Liver (tissue), 9 donors: ENCODE results near the gene MAP3K9. TPM values are rescaled to one million over a fixed set of nuclear protein-coding genes. Genes with fewer than 3 reads are reported as not detected.

ENCODE experiments used
- DNase-seq: peaks from one replicate; pipeline ENCODE4 v3.0.0-alpha.2; 2017; ENCODE audit warnings: low spot score
- H3K27ac ChIP-seq, 2 donors: one replicate each; pipeline ENCODE4 v1.7.0; 2013; ENCODE audit warnings: inconsistent platforms in 2 of 2, low read length in 2 of 2, control low read depth in 1 of 2, low read depth in 1 of 2, mild to moderate bottlenecking in 1 of 2
- H3K27me3 ChIP-seq, 4 donors: one replicate each; pipeline versions ENCODE4 v1.6.1 to v1.7.0; 2013; ENCODE audit warnings: low read length in 3 of 4, inconsistent platforms in 1 of 4, mild to moderate bottlenecking in 1 of 4, moderate library complexity in 1 of 4; ENCODE audit not compliant: control insufficient read depth in 4 of 4, insufficient read depth in 4 of 4
- H3K36me3 ChIP-seq, 4 donors: one replicate each; pipeline versions ENCODE4 v1.6.1 to v1.7.0; 2013; ENCODE audit warnings: low read length in 3 of 4, mild to moderate bottlenecking in 3 of 4, low read depth in 1 of 4, moderate library complexity in 1 of 4; ENCODE audit not compliant: control insufficient read depth in 4 of 4, insufficient read depth in 3 of 4
- H3K4me1 ChIP-seq, 4 donors: one replicate each; pipeline versions ENCODE4 v1.6.1 to v1.7.0; 2013; ENCODE audit warnings: low read length in 3 of 4, mild to moderate bottlenecking in 3 of 4, moderate library complexity in 1 of 4; ENCODE audit not compliant: control insufficient read depth in 4 of 4, insufficient read depth in 4 of 4
- H3K4me3 ChIP-seq, 3 donors: one replicate each; pipeline versions ENCODE4 v1.6.1 to v1.7.0; 2013; ENCODE audit warnings: low read length in 3 of 3, control low read depth in 1 of 3, low read depth in 1 of 3, mild to moderate bottlenecking in 1 of 3
- H3K9ac ChIP-seq, 2 donors: one replicate each; pipeline ENCODE4 v1.7.0; 2013; ENCODE audit warnings: low read length in 2 of 2, mild to moderate bottlenecking in 2 of 2, moderate library complexity in 2 of 2, control low read depth in 1 of 2, low read depth in 1 of 2
- H3K9me3 ChIP-seq, 4 donors: one replicate each; pipeline versions ENCODE4 v1.6.1 to v1.7.0; 2013; ENCODE audit warnings: low read length in 3 of 4; ENCODE audit not compliant: control insufficient read depth in 4 of 4
- ATF3 ChIP-seq: IDR thresholded peaks from 2 replicates; pipeline ENCODE4 v1.6.1; 2016; ENCODE audit warnings: antibody characterized with exemption
- EGR1 ChIP-seq, 2 donors: IDR thresholded peaks; 2 replicates each; pipeline ENCODE4 v1.6.1; 2016 to 2018; ENCODE audit warnings: antibody characterized with exemption in 2 of 2, low read depth in 2 of 2
- FOXA1 ChIP-seq: IDR thresholded peaks from 2 replicates; pipeline ENCODE4 v1.6.1; 2016; ENCODE audit warnings: antibody characterized with exemption
- FOXA2 ChIP-seq: IDR thresholded peaks from 2 replicates; pipeline ENCODE4 v1.6.1; 2016; ENCODE audit warnings: antibody characterized with exemption
- GABPA ChIP-seq, 2 donors: IDR thresholded peaks in 1 of 2; conservative IDR thresholded peaks in 1 of 2; 2 replicates each; pipeline ENCODE4 v1.6.1; 2016; ENCODE audit warnings: antibody characterized with exemption in 2 of 2, mild to moderate bottlenecking in 1 of 2, moderate library complexity in 1 of 2
- HNF4A ChIP-seq, 2 donors: conservative IDR thresholded peaks; 2 replicates each; pipeline ENCODE4 v1.6.1; 2016; ENCODE audit warnings: antibody characterized with exemption in 2 of 2, mild to moderate bottlenecking in 2 of 2
- HNF4G ChIP-seq: IDR thresholded peaks from 2 replicates; pipeline ENCODE4 v1.6.1; 2016; ENCODE audit warnings: antibody characterized with exemption
- JUND ChIP-seq, 2 donors: IDR thresholded peaks; 2 replicates each; pipeline ENCODE4 v1.6.1; 2016; ENCODE audit warnings: antibody characterized with exemption in 2 of 2
- MAX ChIP-seq: IDR thresholded peaks from 2 replicates; pipeline ENCODE4 v1.6.1; 2016; ENCODE audit warnings: antibody characterized with exemption
- NR2F2 ChIP-seq: IDR thresholded peaks from 2 replicates; pipeline ENCODE4 v1.6.1; 2016; ENCODE audit warnings: antibody characterized with exemption
- RAD21 ChIP-seq, 2 donors: IDR thresholded peaks; 2 replicates each; pipeline ENCODE4 v1.6.1; 2016; ENCODE audit warnings: antibody characterized with exemption in 2 of 2, mild to moderate bottlenecking in 2 of 2
- REST ChIP-seq: IDR thresholded peaks from 2 replicates; pipeline ENCODE4 v1.6.1; 2016; ENCODE audit warnings: antibody characterized with exemption, mild to moderate bottlenecking
- RXRA ChIP-seq, 2 donors: IDR thresholded peaks; 2 replicates each; pipeline ENCODE4 v1.6.1; 2017 to 2018; ENCODE audit warnings: antibody characterized with exemption in 2 of 2, mild to moderate bottlenecking in 1 of 2
- SP1 ChIP-seq: IDR thresholded peaks from 2 replicates; pipeline ENCODE4 v1.6.1; 2018; ENCODE audit warnings: antibody characterized with exemption, mild to moderate bottlenecking
- TAF1 ChIP-seq: conservative IDR thresholded peaks from 2 replicates; pipeline ENCODE4 v1.6.1; 2016; ENCODE audit warnings: antibody characterized with exemption, mild to moderate bottlenecking
- YY1 ChIP-seq: IDR thresholded peaks from 2 replicates; pipeline ENCODE4 v1.6.1; 2016; ENCODE audit warnings: antibody characterized with exemption, mild to moderate bottlenecking
- ZBTB33 ChIP-seq: IDR thresholded peaks from 2 replicates; pipeline ENCODE4 v1.6.1; 2016; ENCODE audit warnings: antibody characterized with exemption
- WGBS: extraction: QIAGEN DNeasy Blood & Tissue Kit; methylation state at CpG from one replicate; pipeline ENCODE4 v1.1.7; 2013; 5-methylcytosine and 5-hydroxymethylcytosine counted together
- polyA plus RNA-seq, 2 donors: library from polyadenylated mRNA; stranded (reverse) in 1 of 2; unstranded in 1 of 2; fragments of 200-250 nt in 1 of 2; fragments of >200 nt in 1 of 2; fragmentation: Nextera tagmentation in 1 of 2; extraction: Ambion mirVana in 1 of 2; gene quantifications; one replicate each; pipeline versions ENCODE4 v1.2.1 to v1.2.3, GENCODE V29; 2013 to 2015
- total RNA-seq, 2 donors: library from RNA; depleted of rRNA; stranded (reverse); fragments of >200 nt; gene quantifications; one replicate each; pipeline ENCODE4 v1.2.3, GENCODE V29; 2014
- donor health status: healthy.
- donor health status: healthy.
- donor health status: healthy.
- donor health status: healthy.
- donor health status: healthy.

The MAP3K9 gene
- total and polyA plus RNA-seq, 4 donors = 0.65 to 5.2 (median 0.80) TPM

- TF ChIP-seq TAF1 = no peak
- no peak for TF ChIP-seq FOXA1
- no peak for TF ChIP-seq RAD21 (IDR thresholded peaks at IDR 0.05)
- no peak for TF ChIP-seq YY1
- no peak for TF ChIP-seq GABPA (IDR thresholded peaks at IDR 0.05 in 1 of 2, conservative IDR thresholded peaks at IDR 0.05 in 1 of 2)
- TF ChIP-seq NR2F2 = no peak
- no peak for TF ChIP-seq ZBTB33
- no peak for TF ChIP-seq FOXA2
- no peak for TF ChIP-seq HNF4A (conservative IDR thresholded peaks at IDR 0.05)
- no peak for TF ChIP-seq MAX
- TF ChIP-seq HNF4G = no peak
- no peak for TF ChIP-seq JUND (IDR thresholded peaks at IDR 0.05)
- TF ChIP-seq REST = no peak
- TF ChIP-seq ATF3 = no peak
- no peak for TF ChIP-seq EGR1 (IDR thresholded peaks at IDR 0.05; ENCODE audit: low read depth in 2 of 2)
- Histone ChIP-seq H3K27me3 (no peaks in the 10 kb centered on the region), H3K36me3 (no peaks in the 10 kb centered on the region), H3K27ac (no peak overlapping the region), H3K9ac (no peak overlapping the region), H3K9me3 (no peaks in the 10 kb centered on the region), H3K4me3 (no peak overlapping the region), H3K4me1 (peaks cover 0 to 7% (median 7%) of the 10 kb centered on the region in 4 donors)
- WGBS = 81% methylated on average over 16 of the region's 16 CpGs
- no peak for DNase-seq
These were observed 23.4 kb upstream of the MAP3K9 start for GRCh38 chr14:70832561-70833305.

GRCh38 chr14:70830998-70831781, 21.9 kb upstream of the MAP3K9 start:
- no peaks in the 10 kb centered on the region for H3K36me3 ChIP-seq
- H3K9me3 ChIP-seq = no peaks in the 10 kb centered on the region
- no peak overlapping the region for H3K4me3 ChIP-seq
- WGBS = 80% methylated on average over 5 of the region's 5 CpGs
- H3K27me3 ChIP-seq = no peaks in the 10 kb centered on the region
- H3K27ac ChIP-seq = no peak overlapping the region
- H3K4me1 ChIP-seq = peaks cover 0 to 16% (median 14%) of the 10 kb centered on the region in 4 donors
- no peak overlapping the region for H3K9ac ChIP-seq
- DNase-seq = no peak
- TF ChIP-seq SP1 (no peak), RXRA (IDR thresholded peaks at IDR 0.05) (no peak), ATF3 (no peak), REST (no peak), ZBTB33 (no peak), TAF1 (no peak), YY1 (no peak), FOXA1 (no peak), GABPA (IDR thresholded peaks at IDR 0.05 in 1 of 2, conservative IDR thresholded peaks at IDR 0.05 in 1 of 2) (no peak), RAD21 (IDR thresholded peaks at IDR 0.05) (no peak)
